ENCODE results near the gene OR7G3. TPM values are rescaled to one million over a fixed set of nuclear protein-coding genes. Genes with fewer than 3 reads are reported as not detected.
A peak's percentile ranks its signal among the peaks of the same experiment; 100 is the strongest.

Gene OR7G3
- not detected in 2 replicates for total RNA-seq

GRCh38 chr19:9126900-9127405 is at the start of gene OR7G3:
TSS of gene OR7G3 (minus strand) at chr19:9126950. CDS start at chr19:9126950, 0 bp downstream.
- no peak for DNase-seq (ENCODE audit: low read depth)

- DNase-seq (ENCODE audit: low read depth): no peak
Measured at GRCh38 chr19:9175326-9175725, 48.6 kb upstream of the OR7G3 start.

GRCh38 chr19:9171393-9171991 is 44.7 kb upstream of the OR7G3 start:
- DNase-seq (ENCODE audit: low read depth): no peak

- DNase-seq (ENCODE audit: low read depth): no peak
Measured at GRCh38 chr19:9166846-9167245, 40.1 kb upstream of the OR7G3 start.

GRCh38 chr19:9165261-9165660 is 38.5 kb upstream of the OR7G3 start:
- peak; percentile 2 for DNase-seq (ENCODE audit: low read depth)

- no peak for DNase-seq (ENCODE audit: low read depth)
Measured at GRCh38 chr19:9161427-9161826, 34.7 kb upstream of the OR7G3 start.

- DNase-seq (ENCODE audit: low read depth): no peak
Measured at GRCh38 chr19:9159891-9160290, 33.1 kb upstream of the OR7G3 start.

DNA sequence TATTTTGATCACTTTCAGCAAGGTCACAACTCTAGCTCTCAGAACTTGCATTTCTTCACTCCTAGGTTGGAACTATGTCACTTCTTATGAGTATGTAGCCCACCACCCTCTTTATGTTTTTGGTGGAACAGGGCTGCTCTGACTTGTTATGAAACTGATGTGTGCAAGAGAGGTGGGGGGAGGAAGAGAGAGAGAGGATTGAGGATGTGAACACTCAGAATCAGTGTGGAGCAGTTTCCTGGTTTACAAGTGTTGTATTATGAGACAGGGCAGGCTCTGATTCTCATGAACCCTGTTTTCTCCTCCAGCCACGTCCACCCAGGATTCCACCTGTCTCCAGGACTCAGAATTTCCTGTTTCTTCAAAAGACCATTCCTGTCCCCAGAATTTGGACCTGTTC is 29.6 kb upstream of the OR7G3 start:
- DNase-seq (ENCODE audit: low read depth): no peak

GRCh38 chr19:9155591-9155990 is 28.8 kb upstream of the OR7G3 start:
- no peak for DNase-seq (ENCODE audit: low read depth)

GRCh38 chr19:9151367-9151766 is 24.6 kb upstream of the OR7G3 start:
- no peak for DNase-seq (ENCODE audit: low read depth)

GRCh38 chr19:9150650-9151049 is 23.9 kb upstream of the OR7G3 start:
- DNase-seq (ENCODE audit: low read depth): no peak

DNA sequence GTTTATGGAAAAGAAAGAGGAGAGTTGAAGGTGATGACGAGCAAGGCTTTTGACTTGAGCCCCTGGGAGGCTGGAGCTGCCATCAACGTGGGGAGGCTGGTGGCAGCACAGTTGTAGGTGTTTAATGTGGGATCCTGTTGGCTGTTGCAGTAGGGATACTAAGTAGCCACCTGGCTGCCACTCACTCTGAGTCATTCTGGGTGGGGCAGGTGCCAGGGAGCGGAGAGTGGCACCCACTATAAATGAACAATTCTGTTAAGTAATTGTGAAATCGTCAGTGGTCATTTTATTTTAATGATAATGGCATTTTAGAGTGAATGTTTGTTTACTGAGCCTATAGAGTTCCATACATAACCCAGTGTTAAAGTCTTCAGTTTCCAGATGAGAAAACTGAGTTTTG is 23.2 kb upstream of the OR7G3 start:
- no peak for DNase-seq (ENCODE audit: low read depth)

DNA sequence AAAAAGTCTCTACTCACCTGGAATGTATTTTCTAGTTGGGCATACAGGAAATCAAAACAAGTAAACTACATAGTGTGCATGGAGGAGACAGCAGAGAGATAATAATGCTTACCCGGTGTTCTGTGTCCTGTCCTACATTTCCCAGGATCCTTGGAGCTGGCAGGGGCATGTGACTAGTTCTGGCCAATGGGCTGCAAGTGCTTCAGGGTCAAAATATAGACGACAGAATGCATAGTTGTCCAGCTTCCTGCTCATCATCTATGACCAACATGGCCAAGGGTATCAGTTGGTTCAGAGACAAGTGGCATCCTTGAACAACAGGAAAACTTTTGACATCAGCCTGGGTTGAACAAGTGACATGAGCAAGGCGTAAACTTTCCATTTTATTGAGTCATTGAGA is 21.9 kb upstream of the OR7G3 start:
- DNase-seq (ENCODE audit: low read depth): no peak

GRCh38 chr19:9146882-9147281 is 20.1 kb upstream of the OR7G3 start:
- no peak for DNase-seq (ENCODE audit: low read depth)

- peak; percentile 4 for DNase-seq (ENCODE audit: low read depth)
Measured at GRCh38 chr19:9144920-9145319, 18.2 kb upstream of the OR7G3 start.

DNA sequence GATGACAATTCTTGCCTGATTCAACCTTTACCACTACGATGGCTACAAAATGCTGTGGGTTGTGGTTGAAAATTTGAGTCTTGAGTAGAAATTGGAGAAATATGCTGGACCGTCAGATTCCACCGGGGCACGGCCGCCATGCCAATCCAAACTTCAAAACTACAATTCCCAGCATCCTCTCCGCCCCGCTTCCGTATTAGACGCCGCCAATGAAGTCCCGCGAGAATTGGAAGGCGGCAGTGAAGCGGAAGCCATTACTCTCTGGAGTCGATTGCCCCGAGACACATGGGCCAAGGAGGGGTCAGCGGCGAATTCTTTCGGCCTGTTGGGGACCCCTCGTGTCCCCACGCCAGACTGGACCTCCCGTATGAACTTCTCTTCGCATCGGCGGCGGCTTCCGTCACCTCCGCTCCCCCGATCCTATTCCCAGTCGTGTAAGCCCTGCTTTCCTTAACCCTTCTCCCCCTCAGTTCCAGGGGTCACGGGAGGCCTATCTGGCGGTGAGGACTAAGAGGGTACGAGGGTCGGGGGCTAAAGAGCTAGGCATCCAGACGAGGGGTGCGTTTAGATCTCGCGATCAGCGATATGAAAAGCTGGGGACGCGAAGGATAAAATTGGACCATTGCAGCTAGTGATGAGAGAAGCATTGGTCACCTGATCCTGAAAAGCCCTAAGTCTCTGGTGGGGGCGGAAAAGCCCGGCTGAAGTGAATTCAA is 13.6 kb upstream of the OR7G3 start, which contains the start of gene ZNF317:
Gene ZNF317, plus strand, starts transcription at position 239 of the 716 bp plus-strand sequence. CDS start 15,620 bp downstream, outside the sequence.
- DNase-seq (ENCODE audit: low read depth): peak; percentile 84

DNA sequence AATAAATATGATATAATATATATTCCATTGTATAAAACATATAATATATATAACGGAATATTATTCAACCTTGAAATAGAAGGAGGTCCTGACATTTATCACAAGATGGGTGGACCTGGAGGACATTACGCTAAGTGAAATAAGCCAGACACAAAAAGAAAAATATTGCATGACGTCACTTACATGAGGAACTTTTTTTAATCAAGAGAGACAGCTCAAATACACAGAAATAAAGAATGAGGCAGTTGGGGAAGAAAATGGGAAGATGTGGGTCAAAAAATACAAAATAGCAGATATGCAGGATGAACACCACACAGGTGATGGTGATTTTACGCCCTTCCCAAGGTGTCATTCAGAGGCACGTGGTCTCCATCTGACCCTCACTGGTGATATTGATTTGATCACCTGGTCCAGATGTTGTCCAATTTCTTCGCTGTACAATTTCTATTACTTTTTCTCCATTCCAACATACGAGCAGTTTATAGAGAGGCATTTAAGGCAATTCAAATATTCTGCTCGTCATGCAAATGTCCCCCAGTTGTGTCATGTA is 12.9 kb upstream of the OR7G3 start:
- DNase-seq (ENCODE audit: low read depth): no peak

DNA sequence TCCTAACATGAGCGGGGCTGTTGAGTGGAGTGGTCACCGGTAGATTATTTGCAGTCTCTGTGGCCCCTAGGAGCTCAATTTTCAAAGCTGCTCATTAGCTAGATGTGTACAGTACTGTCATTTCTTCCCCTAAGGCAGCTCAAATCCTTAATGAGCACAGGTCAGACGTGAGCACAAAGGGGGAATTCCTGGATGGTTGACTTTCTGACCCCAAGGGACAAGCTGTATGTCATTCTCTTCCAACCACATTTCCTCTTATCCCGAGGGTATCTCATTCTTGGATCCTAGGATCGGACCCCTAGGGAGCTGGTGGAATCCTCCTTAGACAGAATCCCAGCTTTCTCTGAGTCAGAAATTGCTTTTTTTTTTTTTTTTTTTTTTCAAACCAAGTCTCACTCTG is 5.7 kb upstream of the OR7G3 start:
- no peak for DNase-seq (ENCODE audit: low read depth)

DNA sequence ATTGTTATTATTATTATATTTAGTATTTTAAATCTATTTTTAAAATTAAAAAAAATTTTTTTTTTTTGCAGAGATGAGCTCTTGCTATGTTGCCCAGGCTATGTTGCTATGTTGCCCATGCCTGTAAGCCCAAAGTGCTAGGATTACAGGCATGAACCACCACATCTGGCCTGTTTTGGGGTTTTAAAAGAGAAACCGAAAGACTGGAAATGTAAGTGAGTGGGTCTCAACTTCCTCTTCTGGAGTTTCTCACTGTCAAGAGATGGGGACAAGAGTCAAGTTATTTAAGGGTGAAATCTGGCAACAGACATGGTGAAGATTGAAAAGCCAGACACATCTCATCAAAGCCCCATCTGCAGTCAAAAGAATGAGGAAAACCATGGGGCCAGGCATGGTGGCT is 4.2 kb upstream of the OR7G3 start:
- DNase-seq (ENCODE audit: low read depth): no peak

DNA sequence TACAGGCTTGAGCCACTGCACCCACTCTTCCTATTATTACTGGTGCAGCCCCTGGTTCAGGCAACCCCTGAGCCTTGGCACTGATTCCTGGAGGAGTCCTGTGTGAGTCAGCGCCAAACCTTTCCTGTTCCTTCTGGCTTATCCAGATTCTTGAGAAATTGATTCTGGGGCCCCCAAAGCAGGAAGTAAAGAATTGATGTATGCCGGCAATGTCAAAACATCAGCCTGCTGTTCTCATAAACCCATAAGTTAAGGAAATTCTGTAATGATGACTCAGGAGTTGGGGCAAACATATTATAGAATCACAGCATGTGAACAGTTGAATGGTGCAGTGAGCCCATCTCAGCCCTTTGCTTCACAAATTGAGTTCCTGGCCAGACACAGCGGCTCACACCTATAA is 1.4 kb upstream of the OR7G3 start:
- no peak for DNase-seq (ENCODE audit: low read depth)

DNA sequence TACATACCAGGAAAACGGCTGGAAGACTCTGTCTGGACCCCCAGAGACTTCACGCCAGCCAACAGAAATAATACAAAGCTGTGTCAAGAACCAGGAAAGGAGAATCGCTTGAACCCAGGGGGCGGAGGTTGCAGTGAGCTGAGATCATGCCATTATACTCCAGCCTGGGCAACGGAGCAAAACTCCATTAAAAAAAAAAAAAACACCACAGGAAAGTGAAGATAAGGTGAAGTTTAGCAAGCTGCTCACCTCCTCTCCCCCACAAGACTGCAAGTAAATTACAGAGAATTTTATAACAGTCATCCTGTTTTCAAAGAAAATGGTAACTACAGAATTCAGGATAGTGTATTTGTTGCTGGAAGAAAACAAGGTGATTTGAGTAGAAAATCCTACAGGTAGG is 10.2 kb downstream of the OR7G3 start:
- DNase-seq (ENCODE audit: low read depth): no peak

DNA sequence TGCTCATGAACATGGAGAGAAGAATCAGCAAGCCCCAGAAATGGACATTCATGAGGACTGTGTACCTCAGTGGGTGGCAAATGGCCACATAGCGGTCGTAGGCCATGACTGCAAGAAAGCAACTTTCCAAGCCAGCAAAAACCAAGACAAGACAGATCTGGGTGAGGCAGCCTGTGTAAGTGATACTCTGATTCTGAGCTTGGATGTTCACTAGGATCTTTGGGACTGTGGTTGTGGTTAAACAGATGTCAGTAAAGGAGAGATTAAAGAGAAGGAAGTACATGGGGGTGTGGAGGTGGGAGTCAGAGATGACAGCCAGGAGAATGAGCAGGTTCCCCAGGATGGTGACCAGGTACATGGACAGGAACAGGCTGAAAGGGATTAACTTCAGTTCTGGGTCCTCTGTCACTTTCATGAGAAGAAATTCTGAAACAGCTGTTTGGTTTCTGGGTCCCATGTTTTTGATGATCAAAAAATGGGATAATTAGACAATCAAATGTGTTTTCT is 11.4 kb downstream of the OR7G3 start, which contains the start of gene OR7G1:
Gene OR7G1, minus strand, starts transcription at position 457 of the 507 bp plus-strand sequence. Its CDS starts 0 bp downstream, at position 457.
- DNase-seq (ENCODE audit: low read depth): no peak

- no peak for DNase-seq (ENCODE audit: low read depth)
Measured at GRCh38 chr19:9109959-9110358, 16.8 kb downstream of the OR7G3 start.
